A549 treated with AZD9567 at 1 μM for 4 hours (cell line): ENCODE results near the gene GPR4. TPM values are rescaled to one million over a fixed set of nuclear protein-coding genes. Genes with fewer than 3 reads are reported as not detected.

ENCODE experiments used
- total RNA-seq: library from RNA; stranded (reverse); fragments of 200-300 nt; extraction: Qiagen RNA extraction; gene quantifications from 5 replicates; pipeline ENCODE4 v1.2.3, GENCODE V29; 2022; ENCODE audit not compliant: insufficient read depth

GPR4 gene
- 0.05 to 0.27 TPM (median 0.15 TPM) in 4 of 5 replicates, not detected in the other for total RNA-seq

DNA sequence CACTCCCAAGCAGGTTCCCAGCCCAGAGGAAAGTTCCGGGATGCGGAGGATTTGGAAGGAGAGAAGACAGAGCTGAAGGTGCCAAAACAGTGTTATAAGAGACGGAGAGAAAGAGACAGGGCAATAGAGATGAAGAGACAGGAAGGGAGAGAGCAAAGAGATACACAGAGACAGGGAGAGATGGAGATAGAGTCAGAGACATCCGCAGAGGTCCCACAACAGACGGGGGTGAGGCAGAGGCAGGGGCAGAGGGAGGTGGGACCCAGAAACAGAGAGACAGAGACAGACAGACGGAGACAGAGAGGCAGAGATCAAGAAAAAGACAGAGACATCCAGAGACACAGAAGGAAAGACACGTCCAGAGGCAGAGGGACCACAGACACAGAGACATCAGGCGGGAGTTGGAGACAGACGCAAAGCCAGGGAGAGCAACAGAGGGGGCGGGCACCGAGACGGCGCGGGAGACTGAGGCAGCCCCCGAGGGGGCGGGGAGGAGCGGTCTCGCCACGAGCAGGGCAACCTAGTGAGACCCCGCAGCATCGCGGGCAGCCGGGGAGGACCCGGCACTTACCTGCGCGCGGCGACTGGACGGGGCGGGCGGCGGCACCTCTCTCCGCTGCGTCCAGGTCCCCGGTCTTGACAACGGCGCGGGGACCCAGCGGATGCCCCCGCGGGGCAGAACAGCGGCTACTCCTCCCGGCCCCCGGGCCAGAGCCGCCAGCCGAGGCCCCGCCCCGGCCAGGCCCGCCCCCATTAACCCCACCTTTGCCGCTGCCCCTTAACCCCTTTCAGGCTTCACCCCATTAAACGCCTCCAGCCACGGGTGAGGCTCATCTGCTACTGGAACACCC lies at the start of gene GPR4:
Gene GPR4, minus strand, starts transcription at position 689 of the 851 bp plus-strand sequence. CDS start 10,346 bp downstream, outside the sequence.

GRCh38 chr19:45638930-45639729 lies 37.1 kb upstream of the GPR4 start, which contains the start of gene EML2:
EML2 (minus strand) TSS chr19:45639397; CDS start chr19:45639376, 21 bp downstream.

DNA sequence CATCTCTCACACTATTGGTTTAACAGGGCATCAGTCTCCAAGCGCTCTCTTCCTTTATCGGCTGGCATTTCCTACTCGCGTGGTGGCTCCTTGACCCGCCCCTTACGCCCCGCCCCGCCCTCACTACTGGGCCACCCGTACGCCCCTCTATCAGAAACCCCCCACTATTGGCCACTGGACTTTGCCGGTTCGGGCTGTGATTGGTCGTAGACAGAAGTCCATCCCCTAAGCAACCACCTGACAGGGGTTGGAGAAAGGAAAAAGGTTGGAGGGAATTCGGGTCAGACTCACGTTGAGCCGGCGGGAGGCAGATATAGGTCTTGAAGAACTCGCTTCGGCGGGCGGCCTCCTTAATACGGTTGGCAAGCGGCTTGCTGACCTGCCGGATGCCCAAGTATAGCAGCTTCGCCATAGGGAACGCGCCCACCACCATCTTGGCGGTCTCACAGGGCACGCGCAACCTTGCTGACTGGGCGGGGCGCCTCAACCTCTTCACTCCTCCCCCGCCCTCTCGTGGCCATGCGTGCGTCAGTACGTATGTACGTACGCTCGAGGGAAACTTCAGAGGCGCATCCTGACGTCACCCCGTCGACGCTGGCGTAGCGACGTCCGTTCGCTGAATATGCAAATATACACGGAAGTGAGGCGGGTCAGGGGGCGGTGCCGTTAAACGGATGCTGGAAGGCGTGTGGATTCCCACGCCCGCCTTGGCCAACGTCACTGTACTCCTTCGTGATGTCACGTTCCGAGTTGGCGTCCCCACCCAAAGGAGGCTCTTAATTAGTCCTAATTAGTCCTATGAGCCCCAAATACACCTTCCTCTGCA lies 17.5 kb downstream of the GPR4 start, which contains the start of gene OPA3:
Gene OPA3, minus strand, starts transcription at position 471 of the 826 bp plus-strand sequence. Its CDS starts 38 bp downstream, at position 433.

Other genes starting within 250 kb of the GPR4 start
- gene ERCC2, start 231.6 kb downstream of the GPR4 start, total RNA-seq, result 11.4 to 14.4 TPM (median 14.2 TPM) in 5 replicates
- 19.0 to 37.6 TPM (median 35.5 TPM) in 5 replicates for gene PPP1R13L, start 197.1 kb downstream of the GPR4 start, total RNA-seq
- gene POLR1G, start 195.6 kb downstream of the GPR4 start, total RNA-seq, result 47.1 to 57.7 TPM (median 51.3 TPM) in 5 replicates
- 139 to 171 TPM (median 165 TPM) in 5 replicates for gene ERCC1, start 178.3 kb downstream of the GPR4 start, total RNA-seq
- 10.2 to 21.4 TPM (median 18.8 TPM) in 5 replicates for gene FOSB, start 134.2 kb downstream of the GPR4 start, total RNA-seq
- gene RTN2, start 105.2 kb downstream of the GPR4 start, total RNA-seq, result 5.6 to 13.1 TPM (median 12.6 TPM) in 5 replicates
- gene PPM1N, start 103.8 kb downstream of the GPR4 start, total RNA-seq, result 6.9 to 10.4 TPM (median 8.2 TPM) in 5 replicates
- gene VASP, start 94.7 kb downstream of the GPR4 start, total RNA-seq, result 159 to 241 TPM (median 195 TPM) in 5 replicates
- 10.4 to 16.7 TPM (median 15.7 TPM) in 5 replicates for gene OPA3, start 17.4 kb downstream of the GPR4 start, total RNA-seq
- 21.1 to 24.4 TPM (median 23.4 TPM) in 5 replicates for gene EML2, start 37.2 kb upstream of the GPR4 start, total RNA-seq
- gene GIPR, start 66.0 kb upstream of the GPR4 start, total RNA-seq, result 1.4 to 3.8 TPM (median 3.2 TPM) in 5 replicates
- 660 to 832 TPM (median 820 TPM) in 5 replicates for gene SNRPD2, start 89.7 kb upstream of the GPR4 start, total RNA-seq
- gene QPCTL, start 90.5 kb upstream of the GPR4 start, total RNA-seq, result 8.8 to 12.8 TPM (median 9.8 TPM) in 5 replicates
- 8.4 to 9.3 TPM (median 9.0 TPM) in 5 replicates for gene FBXO46, start 128.7 kb upstream of the GPR4 start, total RNA-seq
- 0.04 to 0.11 TPM (median 0.05 TPM) in 4 of 5 replicates, not detected in the other for gene MEIOSIN, start 131.2 kb upstream of the GPR4 start, total RNA-seq
- gene SIX5, start 167.0 kb upstream of the GPR4 start, total RNA-seq, result 20.0 to 27.9 TPM (median 25.9 TPM) in 5 replicates
- gene DMPK, start 180.3 kb upstream of the GPR4 start, total RNA-seq, result 28.6 to 52.4 TPM (median 47.5 TPM) in 5 replicates
- gene DMWD, start 190.6 kb upstream of the GPR4 start, total RNA-seq, result 15.6 to 37.6 TPM (median 37.3 TPM) in 5 replicates
- not detected in 5 replicates for gene RSPH6A, start 213.1 kb upstream of the GPR4 start, total RNA-seq